Stimulated activated CD8-positive, alpha-beta memory T cell treated with anti-CD3 and anti-CD28 coated beads, Interleukin-4, amount 100 ng/mL, for 24 hours (primary cell): ENCODE data around the gene IPO11.

Source experiments
- DNase-seq: peaks from one replicate; pipeline ENCODE4 v3.0.0-alpha.2; 2020; ENCODE audit warnings: low read depth

Gene IPO11

GRCh38 chr5:62572918-62573514, 160.5 kb downstream of the IPO11 start:
- DNase-seq, result no peak

GRCh38 chr5:62574599-62574998, 162.0 kb downstream of the IPO11 start:
- no peak for DNase-seq

- no peak for DNase-seq
Measured at GRCh38 chr5:62575066-62575465, 162.5 kb downstream of the IPO11 start.

GRCh38 chr5:62575489-62575888, 162.9 kb downstream of the IPO11 start:
- no peak for DNase-seq

GRCh38 chr5:62576570-62577170, 164.1 kb downstream of the IPO11 start:
- no peak for DNase-seq

- DNase-seq, result no peak
Measured at GRCh38 chr5:62577488-62577887, 164.9 kb downstream of the IPO11 start.

- no peak for DNase-seq
Measured at GRCh38 chr5:62578540-62578939, 166.0 kb downstream of the IPO11 start, which contains the start of gene LRRC70. TSS of gene LRRC70 (plus strand) at chr5:62578819. CDS start at chr5:62579439, 620 bp downstream.

- no peak for DNase-seq
Measured at GRCh38 chr5:62579761-62580160, 167.2 kb downstream of the IPO11 start.

- no peak for DNase-seq
Measured at GRCh38 chr5:62581836-62582597, 169.5 kb downstream of the IPO11 start.

GRCh38 chr5:62584391-62584790, 171.8 kb downstream of the IPO11 start:
- DNase-seq, result no peak

GRCh38 chr5:62585306-62585705, 172.7 kb downstream of the IPO11 start:
- no peak for DNase-seq

GRCh38 chr5:62585751-62586150, 173.2 kb downstream of the IPO11 start:
- DNase-seq, result no peak

GRCh38 chr5:62587737-62588136, 175.2 kb downstream of the IPO11 start:
- no peak for DNase-seq

- no peak for DNase-seq
Measured at GRCh38 chr5:62588668-62589067, 176.1 kb downstream of the IPO11 start.

GRCh38 chr5:62589504-62589903, 176.9 kb downstream of the IPO11 start:
- no peak for DNase-seq

- no peak for DNase-seq
Measured at GRCh38 chr5:62590387-62590786, 177.8 kb downstream of the IPO11 start.

GRCh38 chr5:62592558-62592957, 180.0 kb downstream of the IPO11 start:
- no peak for DNase-seq

- no peak for DNase-seq
Measured at GRCh38 chr5:62593331-62593730, 180.8 kb downstream of the IPO11 start.

- no peak for DNase-seq
Measured at GRCh38 chr5:62594364-62594984, 181.9 kb downstream of the IPO11 start.

GRCh38 chr5:62596096-62596495, 183.5 kb downstream of the IPO11 start:
- no peak for DNase-seq

GRCh38 chr5:62596691-62597090, 184.1 kb downstream of the IPO11 start:
- DNase-seq, result no peak

GRCh38 chr5:62597314-62597713, 184.8 kb downstream of the IPO11 start:
- DNase-seq, result no peak
